Body of pancreas (tissue), 4 donors: ENCODE measurements around the gene CHST9.
"Not testable (repeated sequence)": the region's sequence is repeated elsewhere in the genome, so short reads cannot be mapped to it uniquely, and the experiment has no call there.

Source experiments
- CTCF ChIP-seq, 7 experiments: fragments of 450-650 bp in 4 of 7; fragments of 200-600 bp in 3 of 7; sonication (generic) in 3 of 7; IDR thresholded peaks; one replicate each; pipeline ENCODE4 v1.5.1; 2016 to 2019; ENCODE audit warnings: antibody characterized with exemption in 7 of 7
- POLR2A ChIP-seq, 3 donors: fragments of 450-650 bp; IDR thresholded peaks; one replicate each; pipeline ENCODE4 v1.6.1; 2016; ENCODE audit warnings: antibody characterized with exemption in 3 of 3, mild to moderate bottlenecking in 2 of 3

GRCh38 chr18:27163197-27163716 lies 21.9 kb downstream of the CHST9 start:
- not testable (repeated sequence) for TF ChIP-seq POLR2A (IDR thresholded peaks at IDR 0.05)
- TF ChIP-seq CTCF (IDR thresholded peaks at IDR 0.05): peak in 1 of 7 experiments; percentile 28
